Fibroblast of mammary gland (primary cell): ENCODE results near the gene ATP11A.

Experiments
- DNase-seq: peaks from one replicate; pipeline ENCODE4 v3.0.0-alpha.2; 2010; ENCODE audit warnings: low read depth
- H3K4me3 ChIP-seq: 2 replicates; pipeline ENCODE4 v1.5.1; 2011; ENCODE audit warnings: low read depth, mild to moderate bottlenecking, low read length, moderate library complexity; ENCODE audit not compliant: control insufficient read depth
- CTCF ChIP-seq: conservative IDR thresholded peaks from 2 replicates; pipeline ENCODE4 v1.5.1; 2011; ENCODE audit warnings: low read depth, low read length, inconsistent platforms; ENCODE audit not compliant: control insufficient read depth, insufficient read depth

The ATP11A gene

DNA sequence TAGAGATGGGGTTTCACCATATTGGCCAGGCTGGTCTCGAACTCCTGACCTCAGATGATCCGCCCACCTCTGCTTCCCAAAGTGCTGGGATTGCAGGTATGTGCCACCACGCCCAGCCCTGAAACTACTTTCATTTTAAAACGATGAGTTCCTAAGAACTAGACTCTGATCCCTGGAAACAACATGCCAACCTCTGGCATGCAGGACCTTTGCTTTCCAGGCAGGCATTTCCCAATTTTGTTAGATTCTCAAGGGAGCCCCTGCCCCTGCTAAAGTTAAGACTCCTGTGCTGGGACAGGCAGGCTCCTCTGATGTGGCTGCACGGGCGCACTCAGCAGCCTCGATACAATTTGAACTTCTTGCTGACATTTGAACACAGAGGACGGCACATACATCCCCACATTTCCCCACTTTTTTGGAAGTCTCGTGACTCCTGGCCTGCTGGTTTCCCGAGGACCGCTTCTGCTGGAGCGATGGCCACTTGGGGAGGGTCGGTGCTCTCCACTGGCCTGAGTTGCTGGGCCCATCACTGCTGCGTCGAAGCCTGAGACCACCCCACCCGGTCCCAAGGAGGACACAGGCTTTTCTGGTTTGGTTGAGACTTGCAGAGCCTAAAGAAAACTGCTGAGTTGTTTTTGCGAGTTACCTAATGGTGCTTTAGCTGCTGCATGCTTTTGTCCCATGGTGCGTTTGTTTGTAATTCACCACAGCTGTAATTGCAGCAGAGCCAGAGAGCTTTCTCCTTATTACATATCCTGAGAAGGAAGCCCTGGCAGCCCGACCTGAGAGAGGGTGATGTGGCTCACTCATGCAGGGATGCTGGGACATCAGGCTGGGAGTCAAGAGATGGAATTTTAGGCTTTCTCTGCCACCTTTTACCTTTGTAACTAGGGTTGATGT lies 8.2 kb downstream of the ATP11A start:
- no peak overlapping the region for H3K4me3 ChIP-seq
- no peak for TF ChIP-seq CTCF
- peak; percentile 60 for DNase-seq

DNA sequence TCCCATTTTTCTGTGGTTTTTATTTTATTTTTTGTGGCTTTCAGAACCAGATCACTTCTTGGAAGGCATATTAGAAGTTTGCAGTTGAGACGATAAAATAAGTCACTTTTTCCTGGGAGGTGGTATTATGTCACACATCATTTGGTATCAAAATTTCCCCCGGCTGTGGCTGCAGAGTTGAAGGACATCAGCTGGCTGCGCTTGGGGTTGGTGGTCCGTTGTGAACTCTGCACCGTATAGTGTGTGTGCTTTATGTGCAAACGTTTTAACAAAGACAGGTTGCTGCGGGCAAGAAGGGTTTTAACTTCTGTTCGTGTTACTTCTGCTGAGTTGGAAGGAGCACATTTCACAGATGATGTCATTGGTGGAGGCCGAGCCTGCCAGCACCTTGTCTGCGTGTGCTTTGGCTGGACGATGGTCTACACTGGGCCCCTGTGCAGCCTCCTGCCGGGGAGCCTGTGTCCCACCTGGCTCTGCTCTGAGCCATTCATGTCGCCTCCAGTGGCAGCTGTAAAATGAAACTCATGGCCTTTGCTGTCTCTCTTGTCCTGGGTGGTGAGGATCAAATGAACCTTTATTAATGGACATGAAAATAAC lies 9.6 kb downstream of the ATP11A start:
- DNase-seq: no peak
- H3K4me3 ChIP-seq: no peak overlapping the region
- no peak for TF ChIP-seq CTCF

DNA sequence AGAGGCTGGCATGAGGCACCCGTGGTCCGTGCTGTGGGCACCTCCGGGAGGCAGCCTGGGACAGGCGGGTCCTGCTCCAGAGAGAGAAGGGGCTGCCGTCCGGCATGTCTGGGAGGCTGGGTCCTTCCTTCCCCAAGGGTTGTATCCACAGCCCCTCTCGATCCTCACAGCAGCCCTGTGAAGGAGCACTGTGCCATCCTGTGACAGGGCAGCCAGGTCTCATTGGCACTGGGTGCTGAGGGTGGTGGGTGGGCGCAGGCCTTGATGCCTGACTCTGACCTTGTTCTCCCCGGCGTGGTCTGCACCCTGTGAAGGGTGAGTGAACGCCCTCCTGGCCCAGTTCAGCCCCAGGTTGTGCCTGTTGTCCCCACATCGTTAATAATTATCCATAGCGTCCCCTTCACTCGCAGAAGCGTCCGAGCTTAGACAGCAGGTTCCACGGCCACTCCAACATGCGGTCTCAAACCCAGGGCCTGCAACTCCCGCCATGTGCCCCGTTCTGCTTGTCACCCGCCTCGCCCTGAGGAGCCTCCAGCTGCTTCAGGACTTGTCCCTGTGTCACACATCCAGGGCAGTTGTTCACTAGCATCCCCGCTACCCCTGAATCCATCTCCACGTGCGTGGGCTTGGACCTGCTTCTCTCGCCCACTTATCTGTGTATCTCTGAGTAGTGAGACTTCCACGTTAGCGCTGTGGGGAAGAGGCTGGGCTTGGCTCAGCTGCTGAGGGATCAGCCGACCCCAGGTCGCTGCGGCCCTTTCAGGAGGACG lies 10.6 kb downstream of the ATP11A start:
- TF ChIP-seq CTCF: no peak
- no peak overlapping the region for H3K4me3 ChIP-seq
- DNase-seq: no peak

DNA sequence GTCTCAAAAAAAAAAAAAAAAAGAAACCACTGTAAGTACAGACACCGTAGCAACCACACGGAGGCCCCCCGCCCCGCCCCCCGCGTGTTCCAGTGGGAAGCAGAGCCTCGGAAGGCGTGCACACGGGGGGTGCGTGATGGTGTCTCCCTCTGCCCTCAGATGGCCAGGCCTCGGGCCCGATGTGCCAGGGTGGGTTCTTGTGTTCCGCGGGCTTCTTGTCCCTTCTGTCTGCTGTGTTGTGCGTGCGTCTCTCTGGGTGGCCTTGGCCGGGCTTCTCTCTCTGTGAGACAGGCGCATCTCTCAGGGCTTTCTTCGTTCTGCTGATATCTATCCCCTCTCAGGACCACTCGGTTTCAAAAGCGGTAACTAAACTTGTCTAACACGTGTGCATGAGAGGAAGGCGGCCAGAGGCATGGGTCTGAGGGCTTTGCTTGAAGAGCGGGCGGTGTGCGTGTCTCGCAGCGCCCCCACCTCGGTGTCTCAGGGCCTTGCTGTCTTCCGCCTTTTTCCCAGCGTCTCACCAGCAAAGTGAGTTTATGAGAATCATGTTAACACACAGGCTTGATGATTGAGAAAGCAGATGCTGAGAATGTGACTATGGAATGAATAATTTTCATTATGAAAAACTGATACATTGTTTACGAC lies 12.6 kb downstream of the ATP11A start:
- H3K4me3 ChIP-seq: no peak overlapping the region
- no peak for TF ChIP-seq CTCF
- no peak for DNase-seq

GRCh38 chr13:112702986-112703379 lies 13.1 kb downstream of the ATP11A start:
- H3K4me3 ChIP-seq: no peak overlapping the region
- DNase-seq: no peak
- TF ChIP-seq CTCF: no peak
